Vagina (tissue), 2 donors: ENCODE measurements around the gene ARMH2. TPM values are rescaled to one million over a fixed set of nuclear protein-coding genes. Genes with fewer than 3 reads are reported as not detected.
"Not testable (repeated sequence)": the region's sequence is repeated elsewhere in the genome, so short reads cannot be mapped to it uniquely, and the experiment has no call there.

ENCODE experiments used
- DNase-seq, 2 donors: peaks; one replicate each; pipeline ENCODE4 v3.0.0-alpha.2; 2017; ENCODE audit errors: extremely low spot score in 2 of 2
- H3K27ac ChIP-seq: fragments of 200-600 bp; sonication (generic); one replicate; pipeline ENCODE4 v1.5.1; 2019
- H3K27me3 ChIP-seq: fragments of 200-600 bp; sonication (generic); one replicate; pipeline ENCODE4 v1.5.1; 2019
- H3K36me3 ChIP-seq, 2 donors: fragments of 200-600 bp; sonication (generic); one replicate each; pipeline ENCODE4 v1.5.1; 2017 to 2019
- H3K4me1 ChIP-seq: fragments of 200-600 bp; sonication (generic); one replicate; pipeline ENCODE4 v1.5.1; 2019
- H3K4me3 ChIP-seq, 2 donors: fragments of 200-600 bp; sonication (generic); 1 replicate in 1 of 2; 2 replicates in 1 of 2; pipeline ENCODE4 v1.5.1; 2016 to 2019
- H3K9me3 ChIP-seq: fragments of 200-600 bp; sonication (generic); one replicate; pipeline ENCODE4 v1.5.1; 2019
- CTCF ChIP-seq, 3 experiments: fragments of 450-650 bp in 2 of 3; fragments of 200-600 bp in 1 of 3; sonication (generic) in 1 of 3; IDR thresholded peaks; one replicate each; pipeline ENCODE4 v1.5.1; 2017 to 2019; ENCODE audit warnings: antibody characterized with exemption in 3 of 3, mild to moderate bottlenecking in 2 of 3, moderate library complexity in 2 of 3
- POLR2A ChIP-seq, 2 donors: fragments of 450-650 bp; IDR thresholded peaks; one replicate each; pipeline ENCODE4 v1.6.1; 2017; ENCODE audit warnings: antibody characterized with exemption in 2 of 2, mild to moderate bottlenecking in 2 of 2, moderate library complexity in 2 of 2
- POLR2AphosphoS5 ChIP-seq, 2 donors: sonication (generic); formaldehyde crosslinking; IDR thresholded peaks; one replicate each; pipeline ENCODE4 v1.9.0; 2017; ENCODE audit warnings: antibody characterized with exemption in 2 of 2, mild to moderate bottlenecking in 2 of 2, low read depth in 1 of 2; ENCODE audit not compliant: insufficient read depth in 1 of 2
- intact Hi-C: fragments of 100-400 bp; cut with DNase I; formaldehyde crosslinking; loops from one replicate; pipeline ENCODE4 v1.15.1; 2023
- total RNA-seq: library from RNA; depleted of rRNA; stranded (reverse); fragments of >200 nt; gene quantifications from one replicate; pipeline ENCODE4 v1.2.3, GENCODE V29; 2016

ARMH2 gene
- total RNA-seq, 1 donor from 2014 or later: not detected

GRCh38 chr6:24753545-24753944 is 45.2 kb downstream of the ARMH2 start:
- TF ChIP-seq POLR2AphosphoS5 (IDR thresholded peaks at IDR 0.05; ENCODE audit: insufficient read depth in 1 of 2, low read depth in 1 of 2) (no peak), POLR2A (IDR thresholded peaks at IDR 0.05) (no peak), CTCF (IDR thresholded peaks at IDR 0.05) (no peak)
- no peak overlapping the region for H3K4me3 ChIP-seq
- intact Hi-C loops: no loop called here
- DNase-seq: no peak
- H3K36me3 ChIP-seq: no peaks in the 10 kb centered on the region
- H3K4me1 ChIP-seq: no peaks in the 10 kb centered on the region
- no peaks in the 10 kb centered on the region for H3K9me3 ChIP-seq
- H3K27ac ChIP-seq: no peak overlapping the region
- no peaks in the 10 kb centered on the region for H3K27me3 ChIP-seq

GRCh38 chr6:24752917-24753492 is 45.7 kb downstream of the ARMH2 start:
- H3K27ac ChIP-seq: no peak overlapping the region
- intact Hi-C loops: no loop called here
- TF ChIP-seq POLR2AphosphoS5 (IDR thresholded peaks at IDR 0.05; ENCODE audit: insufficient read depth in 1 of 2, low read depth in 1 of 2): no peak
- TF ChIP-seq POLR2A (IDR thresholded peaks at IDR 0.05): no peak
- no peak for TF ChIP-seq CTCF (IDR thresholded peaks at IDR 0.05)
- H3K36me3 ChIP-seq: no peaks in the 10 kb centered on the region
- H3K9me3 ChIP-seq: no peaks in the 10 kb centered on the region
- no peak overlapping the region for H3K4me3 ChIP-seq
- H3K4me1 ChIP-seq: no peaks in the 10 kb centered on the region
- DNase-seq: no peak
- no peaks in the 10 kb centered on the region for H3K27me3 ChIP-seq

- Histone ChIP-seq H3K27ac (no peak overlapping the region), H3K9me3 (no peaks in the 10 kb centered on the region), H3K36me3 (no peaks in the 10 kb centered on the region), H3K4me3 (no peak overlapping the region), H3K27me3 (no peaks in the 10 kb centered on the region), H3K4me1 (no peaks in the 10 kb centered on the region)
- TF ChIP-seq POLR2AphosphoS5 (IDR thresholded peaks at IDR 0.05; ENCODE audit: insufficient read depth in 1 of 2, low read depth in 1 of 2) (no peak), CTCF (IDR thresholded peaks at IDR 0.05) (no peak)
- intact Hi-C loops: no loop called here
- DNase-seq: no peak
These were observed 46.2 kb downstream of the ARMH2 start for GRCh38 chr6:24752503-24752902.

- DNase-seq, intact Hi-C loops, H3K4me1 ChIP-seq, H3K27ac ChIP-seq, H3K27me3 ChIP-seq, H3K9me3 ChIP-seq, H3K4me3 ChIP-seq, H3K36me3 ChIP-seq: not testable (repeated sequence)
These were observed 47.8 kb downstream of the ARMH2 start for GRCh38 chr6:24750878-24751277.

- TF ChIP-seq POLR2AphosphoS5 (IDR thresholded peaks at IDR 0.05; ENCODE audit: insufficient read depth in 1 of 2, low read depth in 1 of 2) (no peak), CTCF (IDR thresholded peaks at IDR 0.05) (no peak), POLR2A (IDR thresholded peaks at IDR 0.05) (no peak)
- Histone ChIP-seq H3K36me3 (no peaks in the 10 kb centered on the region), H3K4me3 (no peak overlapping the region), H3K27me3 (no peaks in the 10 kb centered on the region), H3K4me1 (no peaks in the 10 kb centered on the region), H3K9me3 (no peaks in the 10 kb centered on the region), H3K27ac (no peak overlapping the region)
- DNase-seq: no peak
- intact Hi-C loops: no loop called here
These were observed 49.4 kb downstream of the ARMH2 start for GRCh38 chr6:24749297-24749696.

Other genes with a start within 250 kb of the ARMH2 start
- gene KIAA0319, start 152.7 kb downstream of the ARMH2 start, total RNA-seq: 0.25 TPM
- 28.7 TPM for gene TDP2, start 132.0 kb downstream of the ARMH2 start, total RNA-seq
- 4.4 TPM for gene ACOT13, start 131.8 kb downstream of the ARMH2 start, total RNA-seq
- 45.2 TPM for gene C6orf62, start 79.8 kb downstream of the ARMH2 start, total RNA-seq
- 13.5 TPM for gene GMNN, start 24.0 kb downstream of the ARMH2 start, total RNA-seq
- 19.4 TPM for gene RIPOR2, start 137.0 kb upstream of the ARMH2 start, total RNA-seq